Astrocyte (in vitro differentiated cells and primary cell): ENCODE results near the gene KIF1B. TPM values are rescaled to one million over a fixed set of nuclear protein-coding genes. Genes with fewer than 3 reads are reported as not detected.

Source experiments
- DNase-seq: peaks from one replicate; pipeline ENCODE4 v3.0.0-alpha.2; 2010; ENCODE audit warnings: low read depth
- FAIRE-seq: peaks from 2 replicates; lab custom pipeline; 2011; peaks lifted over from hg19 to GRCh38; lab: Jason Lieb, UNC
- H2AFZ ChIP-seq: 2 replicates; pipeline ENCODE4 v1.6.0; 2012; ENCODE audit warnings: low read depth, low read length, inconsistent platforms
- H3K27ac ChIP-seq: 2 replicates; pipeline ENCODE4 v1.5.1; 2011; ENCODE audit warnings: low read depth, low read length, inconsistent platforms
- H3K27me3 ChIP-seq: 2 replicates; pipeline ENCODE4 v1.6.0; 2011; ENCODE audit warnings: low read length, inconsistent platforms; ENCODE audit not compliant: insufficient read depth
- H3K36me3 ChIP-seq: 2 replicates; pipeline ENCODE4 v1.5.1; 2011; ENCODE audit warnings: low read length, inconsistent platforms; ENCODE audit not compliant: insufficient read depth
- H3K4me1 ChIP-seq: 2 replicates; pipeline ENCODE4 v1.5.1; 2011; ENCODE audit warnings: low read length, inconsistent platforms; ENCODE audit not compliant: insufficient read depth
- H3K4me2 ChIP-seq: 2 replicates; pipeline ENCODE4 v1.6.0; 2012; ENCODE audit warnings: low read length, inconsistent platforms
- H3K4me3 ChIP-seq: 2 replicates; pipeline ENCODE4 v1.5.1; 2011; ENCODE audit warnings: low read depth, mild to moderate bottlenecking, low read length, inconsistent platforms; ENCODE audit not compliant: insufficient read depth
- H3K79me2 ChIP-seq: 2 replicates; pipeline ENCODE4 v1.6.0; 2012; ENCODE audit warnings: mild to moderate bottlenecking, low read length, inconsistent platforms; ENCODE audit not compliant: insufficient read depth
- H3K9ac ChIP-seq: 2 replicates; pipeline ENCODE4 v1.6.0; 2012; ENCODE audit warnings: mild to moderate bottlenecking, low read length, inconsistent platforms
- H3K9me3 ChIP-seq: 2 replicates; pipeline ENCODE4 v1.5.1; 2012; ENCODE audit warnings: low read depth, mild to moderate bottlenecking, low read length, inconsistent platforms; ENCODE audit not compliant: insufficient read depth
- H4K20me1 ChIP-seq: 2 replicates; pipeline ENCODE4 v1.6.0; 2012; ENCODE audit warnings: low read length, inconsistent platforms; ENCODE audit not compliant: insufficient read depth
- H3K27ac Mint-ChIP-seq: one replicate; pipeline ENCODE4 v1.8.0; 2021; ENCODE audit warnings: mild to moderate bottlenecking, mixed read lengths; ENCODE audit not compliant: unreplicated experiment
- H3K27me3 Mint-ChIP-seq: one replicate; pipeline ENCODE4 v1.8.0; 2021; ENCODE audit warnings: low read depth, mixed read lengths; ENCODE audit not compliant: unreplicated experiment
- H3K36me3 Mint-ChIP-seq: one replicate; pipeline ENCODE4 v1.8.0; 2021; ENCODE audit warnings: low read depth, mixed read lengths; ENCODE audit not compliant: unreplicated experiment
- H3K4me1 Mint-ChIP-seq: one replicate; pipeline ENCODE4 v1.8.0; 2021; ENCODE audit warnings: low read depth, mixed read lengths; ENCODE audit not compliant: unreplicated experiment
- H3K4me3 Mint-ChIP-seq: one replicate; pipeline ENCODE4 v1.8.0; 2021; ENCODE audit warnings: mild to moderate bottlenecking, moderate library complexity, mixed read lengths; ENCODE audit not compliant: unreplicated experiment
- H3K9me3 Mint-ChIP-seq: one replicate; pipeline ENCODE4 v1.8.0; 2021; ENCODE audit warnings: mild to moderate bottlenecking, mixed read lengths; ENCODE audit not compliant: unreplicated experiment
- CTCF ChIP-seq: IDR thresholded peaks from 2 replicates; pipeline ENCODE4 v1.5.1; 2011; ENCODE audit warnings: low read depth, mild to moderate bottlenecking, inconsistent platforms, low read length, moderate library complexity; ENCODE audit not compliant: insufficient read depth
- EZH2 ChIP-seq: IDR thresholded peaks from 2 replicates; pipeline ENCODE4 v1.6.1; 2012; ENCODE audit warnings: mild to moderate bottlenecking, low read length, inconsistent platforms; ENCODE audit not compliant: insufficient read depth
- total RNA-seq: library from RNA; stranded (reverse); gene quantifications from 2 replicates; pipeline ENCODE4 v1.2.1, GENCODE V29; 2021

KIF1B gene
- total RNA-seq, 1 donor from 2014 or later: 75.9 TPM

- Histone ChIP-seq H2AFZ (no peak overlapping the region), H3K4me3 (no peak overlapping the region), H3K4me1 (no peaks in the 10 kb centered on the region), H3K9ac (no peak overlapping the region), H3K27me3 (no peaks in the 10 kb centered on the region), H3K79me2 (no peaks in the 10 kb centered on the region), H3K27ac (no peak overlapping the region), H3K4me2 (no peak overlapping the region), H3K9me3 (no peaks in the 10 kb centered on the region), H3K36me3 (no peaks in the 10 kb centered on the region), H4K20me1 (no peaks in the 10 kb centered on the region)
- DNase-seq: no peak
- FAIRE-seq: no peak
- Mint-ChIP-seq H3K27ac (no peak overlapping the region), H3K27me3 (no peaks in the 10 kb centered on the region), H3K9me3 (no peaks in the 10 kb centered on the region), H3K36me3 (peaks cover 10% of the 10 kb centered on the region), H3K4me3 (no peak overlapping the region), H3K4me1 (no peaks in the 10 kb centered on the region)
- TF ChIP-seq CTCF (no peak), EZH2 (no peak)
These were observed 23.9 kb upstream of the KIF1B start for GRCh38 chr1:10186331-10187025.

DNA sequence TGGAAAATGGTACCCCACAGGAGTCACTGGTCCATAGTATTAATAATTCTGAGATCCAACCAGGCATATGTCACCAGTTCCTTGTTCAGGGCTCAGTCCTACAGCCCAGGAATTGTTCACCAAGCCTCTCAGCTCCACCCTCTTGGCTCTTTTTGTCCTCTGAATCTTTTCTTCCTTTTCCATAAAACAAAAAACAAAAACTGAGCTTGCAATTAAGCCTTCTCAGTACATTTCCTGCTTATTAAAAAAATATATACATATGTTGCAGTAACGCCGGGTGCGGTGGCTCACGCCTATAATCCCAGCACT lies 23.4 kb upstream of the KIF1B start:
- Histone ChIP-seq H3K4me3 (no peak overlapping the region), H3K27ac (no peak overlapping the region), H3K4me1 (no peaks in the 10 kb centered on the region), H3K9me3 (no peaks in the 10 kb centered on the region), H3K27me3 (no peaks in the 10 kb centered on the region), H2AFZ (no peak overlapping the region), H3K79me2 (no peaks in the 10 kb centered on the region), H3K9ac (no peak overlapping the region), H4K20me1 (no peaks in the 10 kb centered on the region), H3K4me2 (no peak overlapping the region), H3K36me3 (no peaks in the 10 kb centered on the region)
- H3K27ac Mint-ChIP-seq: no peak overlapping the region
- H3K9me3 Mint-ChIP-seq: no peaks in the 10 kb centered on the region
- peaks cover 10% of the 10 kb centered on the region for H3K36me3 Mint-ChIP-seq
- no peak for FAIRE-seq
- DNase-seq: no peak
- H3K4me1 Mint-ChIP-seq: no peaks in the 10 kb centered on the region
- H3K4me3 Mint-ChIP-seq: no peak overlapping the region
- no peaks in the 10 kb centered on the region for H3K27me3 Mint-ChIP-seq
- TF ChIP-seq CTCF: no peak
- no peak for TF ChIP-seq EZH2

GRCh38 chr1:10188133-10188650 lies 22.2 kb upstream of the KIF1B start:
- H3K9me3 ChIP-seq: no peaks in the 10 kb centered on the region
- H3K4me1 Mint-ChIP-seq: no peaks in the 10 kb centered on the region
- FAIRE-seq: no peak
- no peaks in the 10 kb centered on the region for H3K9me3 Mint-ChIP-seq
- H3K36me3 ChIP-seq: no peaks in the 10 kb centered on the region
- DNase-seq: no peak
- no peak overlapping the region for H3K4me3 Mint-ChIP-seq
- H3K79me2 ChIP-seq: no peaks in the 10 kb centered on the region
- no peak overlapping the region for H3K4me3 ChIP-seq
- TF ChIP-seq CTCF (no peak), EZH2 (no peak)
- no peak overlapping the region for H3K27ac ChIP-seq
- no peaks in the 10 kb centered on the region for H4K20me1 ChIP-seq
- H3K4me1 ChIP-seq: no peaks in the 10 kb centered on the region
- H3K4me2 ChIP-seq: no peak overlapping the region
- peaks cover 10% of the 10 kb centered on the region for H3K36me3 Mint-ChIP-seq
- H3K27me3 ChIP-seq: no peaks in the 10 kb centered on the region
- H2AFZ ChIP-seq: no peak overlapping the region
- H3K27ac Mint-ChIP-seq: no peak overlapping the region
- H3K27me3 Mint-ChIP-seq: peaks cover under 1% of the 10 kb centered on the region
- no peak overlapping the region for H3K9ac ChIP-seq
